GM21723 (cell line): Measurements from ENCODE around the gene OR5C1.
"Not testable (repeated sequence)": the region's sequence is repeated elsewhere in the genome, so short reads cannot be mapped to it uniquely, and the experiment has no call there.

Experiments used
- ATAC-seq: cut with Tn5 transposase; IDR thresholded peaks from one replicate; pipeline ENCODE4 v1.9.1; 2021; ENCODE audit warnings: mild to moderate bottlenecking, moderate library complexity; ENCODE audit not compliant: unreplicated experiment

OR5C1 gene

DNA sequence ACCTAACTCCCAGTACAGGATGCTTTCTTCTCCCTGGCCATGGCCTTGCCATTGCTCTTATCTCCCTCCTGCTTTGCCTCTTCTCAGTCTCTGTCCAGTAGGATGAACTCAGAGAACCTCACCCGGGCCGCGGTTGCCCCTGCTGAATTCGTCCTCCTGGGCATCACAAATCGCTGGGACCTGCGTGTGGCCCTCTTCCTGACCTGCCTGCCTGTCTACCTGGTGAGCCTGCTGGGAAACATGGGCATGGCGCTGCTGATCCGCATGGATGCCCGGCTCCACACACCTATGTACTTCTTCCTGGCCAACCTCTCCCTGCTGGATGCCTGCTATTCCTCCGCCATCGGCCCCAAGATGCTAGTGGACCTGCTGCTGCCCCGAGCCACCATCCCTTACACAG, at the start of gene OR5C1:
OR5C1 (plus strand) TSS at position 103 of the 400 bp plus-strand sequence; CDS start at position 103, 0 bp downstream.
- no peak for ATAC-seq

DNA sequence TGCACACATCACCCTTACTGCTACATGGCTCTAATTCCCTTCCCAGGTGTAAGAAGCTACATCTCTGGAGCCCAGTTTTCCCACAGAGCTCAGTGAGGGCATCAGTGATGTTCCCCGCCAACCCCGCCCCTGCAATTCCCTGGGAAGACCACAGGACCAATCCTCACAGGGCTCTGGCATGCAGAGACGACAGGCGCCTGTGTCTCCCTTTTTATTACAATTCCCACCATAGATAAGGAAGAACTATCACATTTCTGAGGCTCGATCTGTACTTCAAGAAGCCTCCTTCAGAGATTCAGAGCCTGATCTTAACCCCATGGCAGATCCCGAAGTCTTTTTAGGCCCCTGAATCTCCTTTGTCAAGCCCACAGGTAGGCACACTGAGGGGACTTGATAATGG, 46.7 kb upstream of the OR5C1 start, which contains the start of gene OR1L6:
OR1L6 (plus strand) TSS at position 301 of the 400 bp plus-strand sequence. CDS start 7,545 bp downstream, outside the sequence.
- ATAC-seq, result no peak

DNA sequence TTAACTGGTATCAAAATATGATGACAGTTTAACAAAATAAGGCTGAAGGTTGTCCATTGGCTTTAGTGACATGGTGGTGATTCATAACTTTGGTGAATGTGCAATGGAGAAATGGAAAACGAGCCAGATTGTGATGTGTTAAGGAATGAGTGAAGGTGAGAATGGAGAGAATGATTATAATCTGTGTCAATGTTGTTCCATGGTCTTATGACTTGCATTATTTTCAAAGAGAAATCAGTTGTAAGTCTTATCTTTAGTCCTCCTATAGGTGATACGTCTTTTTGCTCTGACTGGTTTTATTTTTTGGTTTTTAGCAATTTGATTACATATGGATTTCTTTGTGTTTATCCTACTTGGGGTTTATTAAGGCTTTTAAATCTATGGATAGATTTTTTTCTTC, 33.9 kb upstream of the OR5C1 start:
- ATAC-seq, result no peak

DNA sequence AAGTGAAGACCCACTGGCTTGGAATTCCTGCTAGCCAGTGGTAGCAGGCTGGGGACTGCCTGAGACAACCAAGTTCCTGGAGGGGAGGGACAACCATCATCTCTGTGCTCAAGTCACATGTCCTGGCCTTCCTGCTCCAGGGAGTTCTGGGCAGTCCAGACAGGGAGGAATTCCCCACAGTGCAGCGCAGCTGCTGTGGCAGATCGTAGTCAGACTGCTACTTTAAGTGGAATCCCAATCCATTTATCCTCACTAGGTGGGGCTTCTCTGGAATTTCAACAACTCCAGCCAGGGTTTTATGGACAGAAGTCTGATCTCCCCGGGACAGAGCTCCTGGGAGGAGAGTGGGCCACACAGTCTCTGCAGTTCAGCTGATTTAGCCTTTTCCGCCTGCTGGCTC, 20.9 kb upstream of the OR5C1 start:
- no peak for ATAC-seq

DNA sequence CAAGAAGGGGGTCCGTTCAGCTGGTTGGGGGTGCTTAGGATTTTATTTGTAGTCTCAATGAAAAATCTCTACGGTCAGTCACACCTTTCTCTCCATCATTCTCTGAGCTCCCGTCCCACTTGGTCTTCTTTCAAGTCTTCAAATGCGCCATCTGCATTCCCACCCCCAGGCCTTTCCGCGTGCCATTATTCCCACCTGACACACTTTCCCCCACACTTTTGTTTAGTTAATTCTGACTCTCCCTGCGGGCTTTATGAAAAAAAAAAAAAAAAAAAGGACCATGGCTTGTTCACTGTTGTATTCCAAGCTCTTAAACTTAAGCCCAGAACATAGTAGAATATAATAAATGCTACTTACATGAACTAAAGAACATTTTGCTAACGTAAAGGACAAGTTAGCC, 11.7 kb upstream of the OR5C1 start:
- ATAC-seq, result no peak

DNA sequence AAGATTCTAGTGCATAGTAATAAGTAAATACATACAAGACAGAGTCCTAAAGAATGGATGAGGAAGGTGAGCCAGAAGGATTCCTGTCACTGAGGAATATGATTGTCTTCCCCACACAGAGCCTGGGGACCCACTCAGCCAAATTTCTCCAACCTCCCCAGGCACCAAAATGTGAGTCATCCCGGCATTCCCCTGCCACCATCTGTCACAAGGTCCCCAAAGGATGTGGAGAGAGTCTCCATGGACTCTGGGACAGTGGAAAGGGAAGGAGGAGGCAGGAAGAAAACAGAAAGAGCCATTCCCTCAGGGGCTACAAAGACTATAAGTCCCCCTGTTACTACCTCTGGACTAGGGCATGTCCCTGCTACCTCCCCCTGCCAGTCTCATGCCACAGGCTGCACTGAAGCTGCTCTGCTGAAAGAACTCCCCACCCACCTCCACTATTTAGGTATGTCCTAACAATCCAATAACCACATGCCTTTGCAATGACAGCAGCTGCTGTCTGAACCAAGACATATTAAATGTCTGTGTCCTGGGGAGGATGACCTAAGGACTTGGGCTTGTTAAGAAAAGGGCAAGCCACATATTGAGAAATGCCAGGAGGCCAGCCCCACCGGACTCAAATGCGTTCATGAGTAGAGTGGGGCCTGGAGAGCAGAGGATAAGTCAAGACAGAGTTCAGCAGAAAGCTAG, 10.7 kb upstream of the OR5C1 start:
- no peak for ATAC-seq

DNA sequence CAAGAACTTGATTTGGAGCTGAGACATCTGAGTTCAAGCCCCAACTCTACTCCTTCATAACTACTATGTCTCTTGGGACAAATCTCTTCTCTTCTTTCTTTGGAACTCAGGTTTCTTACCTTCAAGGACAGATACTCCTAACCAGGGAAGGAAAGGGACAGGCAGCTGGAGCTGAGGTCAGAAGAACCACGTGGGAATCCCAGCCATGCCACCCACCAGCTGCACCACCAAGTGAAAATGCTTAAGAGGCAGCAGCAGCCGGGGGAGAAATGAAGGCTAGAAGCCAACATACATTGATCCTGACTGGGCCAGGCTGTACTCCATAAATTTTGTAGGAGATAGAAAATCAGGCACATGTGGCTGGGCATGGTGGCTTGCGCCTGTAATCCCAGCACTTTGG, 9.6 kb upstream of the OR5C1 start:
- ATAC-seq, result no peak

DNA sequence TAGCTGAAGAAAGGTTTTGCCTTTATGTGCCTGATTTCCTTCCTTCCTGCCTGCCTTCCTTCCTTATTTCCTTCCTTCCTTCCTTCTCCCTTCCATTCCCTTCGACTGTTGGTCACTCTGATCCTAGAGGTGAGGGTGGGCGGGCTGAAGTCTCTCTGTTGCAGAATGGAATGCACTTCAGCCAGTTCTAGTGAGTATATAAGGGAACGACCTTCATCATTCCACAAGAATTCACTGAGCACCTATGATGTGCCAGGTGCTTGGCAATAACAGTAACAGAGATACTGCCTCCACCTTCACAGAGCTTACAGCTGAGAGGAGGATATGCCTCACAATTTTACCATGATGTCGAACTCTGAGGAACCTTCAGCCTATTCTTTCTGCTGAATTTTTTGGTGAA, 8.7 kb upstream of the OR5C1 start:
- no peak for ATAC-seq

DNA sequence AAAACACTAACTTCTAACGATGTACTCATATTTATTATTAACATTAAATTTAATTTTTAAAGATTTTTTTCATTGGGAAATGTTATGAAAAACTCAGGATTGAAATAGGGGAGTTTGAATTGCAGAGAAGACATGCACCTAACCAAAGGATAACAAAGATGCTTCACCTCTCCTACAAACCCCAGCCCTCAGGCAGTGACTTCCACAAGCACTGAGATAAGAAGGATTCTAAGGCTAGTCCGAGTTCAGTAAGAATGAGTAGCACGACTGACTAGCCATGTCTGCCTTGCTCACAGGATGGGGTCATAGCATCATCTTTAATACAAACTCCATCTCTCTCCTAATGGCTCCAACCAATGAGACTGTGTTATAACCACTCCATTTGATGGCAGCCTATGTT, 7.1 kb upstream of the OR5C1 start:
- ATAC-seq, result no peak

DNA sequence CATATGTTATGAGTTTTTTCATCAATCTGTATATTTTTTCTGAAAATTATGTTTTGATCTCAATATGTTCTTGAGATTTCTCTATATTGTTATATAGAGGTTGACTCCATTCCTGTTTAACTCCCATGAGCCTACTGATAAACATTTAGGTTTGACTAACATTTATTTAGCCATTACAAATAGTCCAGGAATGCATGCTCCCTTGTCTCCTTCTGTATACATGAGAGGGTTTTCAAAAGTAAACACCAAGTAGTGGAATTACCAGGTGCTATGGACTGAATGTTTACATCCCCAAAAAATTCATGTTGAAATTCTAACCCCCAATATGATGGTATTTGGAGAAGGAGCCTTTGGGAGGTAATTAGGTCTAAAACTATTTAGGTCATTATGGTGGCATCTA, 3.5 kb upstream of the OR5C1 start:
- ATAC-seq, result no peak

DNA sequence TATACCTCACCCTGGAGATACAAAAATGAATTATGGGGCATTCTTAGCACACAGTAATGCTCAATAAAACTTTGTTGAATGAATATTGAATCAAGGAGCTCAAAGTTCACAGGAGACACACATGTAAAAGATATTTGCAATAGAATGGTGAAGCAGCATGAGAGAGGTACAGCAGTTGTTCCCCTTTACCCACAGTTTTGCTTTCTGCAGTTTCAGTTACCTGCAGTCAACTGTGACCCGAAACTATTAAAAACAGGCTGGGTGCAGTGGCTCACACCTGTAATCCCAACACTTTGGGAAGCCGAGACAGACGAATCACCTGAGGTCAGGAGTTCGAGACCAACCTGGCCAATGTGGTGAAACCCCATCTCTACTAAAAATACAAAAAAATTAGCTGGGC, 2.4 kb upstream of the OR5C1 start:
- ATAC-seq, result no peak

DNA sequence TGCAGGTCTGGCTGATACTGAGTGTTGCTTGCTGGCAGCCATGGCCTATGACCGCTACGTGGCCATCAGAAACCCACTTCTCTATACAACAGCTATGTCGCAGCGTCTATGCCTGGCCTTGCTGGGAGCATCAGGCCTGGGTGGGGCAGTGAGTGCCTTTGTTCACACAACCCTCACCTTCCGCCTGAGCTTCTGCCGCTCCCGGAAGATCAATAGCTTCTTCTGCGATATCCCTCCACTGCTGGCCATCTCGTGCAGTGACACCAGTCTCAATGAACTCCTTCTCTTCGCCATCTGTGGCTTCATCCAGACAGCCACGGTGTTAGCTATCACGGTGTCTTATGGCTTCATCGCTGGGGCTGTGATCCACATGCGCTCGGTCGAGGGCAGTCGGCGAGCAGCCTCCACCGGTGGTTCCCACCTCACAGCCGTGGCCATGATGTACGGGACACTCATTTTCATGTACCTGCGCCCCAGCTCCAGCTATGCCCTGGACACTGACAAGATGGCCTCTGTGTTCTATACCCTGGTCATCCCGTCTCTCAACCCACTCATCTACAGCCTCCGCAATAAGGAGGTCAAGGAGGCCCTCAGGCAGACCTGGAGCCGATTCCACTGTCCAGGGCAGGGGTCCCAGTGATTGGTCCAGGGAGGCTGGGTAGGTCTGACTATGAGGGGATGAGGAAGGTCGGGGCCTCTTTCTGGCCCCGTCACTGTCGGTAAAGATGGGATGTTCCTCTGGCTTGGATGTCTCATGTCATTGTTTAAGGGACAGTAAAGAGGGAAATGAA, 718 bp downstream of the OR5C1 start:
- ATAC-seq, result no peak

DNA sequence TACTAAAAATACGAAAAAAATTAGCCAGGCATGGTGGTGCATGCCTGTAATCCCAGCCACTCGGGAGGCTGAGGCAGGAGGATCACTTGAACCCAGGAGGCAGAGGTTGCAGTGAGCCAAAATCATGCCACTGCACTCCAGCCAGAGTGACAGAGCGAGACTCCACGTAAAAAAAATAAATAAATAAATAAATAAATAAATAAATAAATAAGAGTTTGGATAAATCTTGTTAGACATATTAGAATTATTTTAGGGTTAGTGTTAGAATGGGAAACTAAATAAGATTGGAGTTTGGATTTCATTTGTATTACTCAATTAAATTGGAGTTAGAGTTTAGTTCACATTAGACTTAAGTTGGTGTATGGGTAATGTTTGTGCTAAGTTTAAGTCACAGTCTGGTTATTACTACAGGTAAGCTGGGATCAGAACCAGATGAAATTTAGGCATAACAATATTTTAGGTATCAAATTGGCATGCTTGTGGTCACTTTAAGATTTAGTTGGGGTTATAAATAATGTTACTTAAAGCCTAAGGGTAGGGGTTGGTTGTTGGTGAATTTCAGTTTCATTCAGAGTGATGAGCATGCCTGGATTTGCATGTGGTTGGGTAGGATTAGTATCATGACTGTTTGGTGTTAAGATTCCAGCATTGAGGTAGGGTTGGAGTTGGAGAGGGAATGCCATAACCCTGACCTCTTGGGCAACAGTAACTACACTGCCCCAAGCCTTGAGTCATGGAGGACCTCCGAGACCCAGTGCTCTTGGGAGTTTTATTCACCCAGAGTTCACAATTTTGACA, 3.3 kb downstream of the OR5C1 start:
- no peak for ATAC-seq

DNA sequence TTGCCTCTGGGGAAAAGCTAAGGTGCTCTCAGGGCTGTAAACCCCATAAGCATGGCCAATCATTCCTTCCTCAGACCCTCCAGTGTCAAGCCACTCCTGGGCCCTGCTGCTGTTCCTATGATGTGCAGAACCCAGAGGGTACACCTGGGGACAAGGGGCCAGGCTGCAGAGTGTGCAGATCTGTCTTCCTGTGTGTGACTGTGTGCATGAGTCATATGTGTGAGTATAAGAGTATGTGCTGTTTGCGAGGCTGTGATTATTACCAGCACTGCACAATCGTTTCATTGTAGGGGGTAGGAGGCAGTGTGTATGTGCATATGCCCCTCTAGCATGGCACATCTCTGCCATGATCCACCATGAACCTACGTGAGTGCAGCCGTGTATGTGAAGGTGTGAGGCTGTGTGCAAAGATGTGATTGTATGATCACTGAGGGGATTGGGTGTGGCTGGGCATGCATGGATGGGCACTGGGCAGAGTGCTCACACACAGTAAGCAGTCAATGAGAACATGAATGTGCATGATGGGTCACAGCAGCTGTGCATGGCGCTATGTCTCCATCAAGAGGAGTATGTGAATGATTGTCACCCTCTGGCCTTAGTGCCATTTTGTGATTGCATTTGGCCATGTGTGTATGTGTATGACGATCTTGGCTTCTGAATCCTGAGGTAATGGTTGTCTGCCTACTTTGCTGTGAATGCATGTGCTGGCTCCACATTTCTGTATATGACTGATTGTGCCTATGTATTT, 8.8 kb downstream of the OR5C1 start:
- no peak for ATAC-seq

DNA sequence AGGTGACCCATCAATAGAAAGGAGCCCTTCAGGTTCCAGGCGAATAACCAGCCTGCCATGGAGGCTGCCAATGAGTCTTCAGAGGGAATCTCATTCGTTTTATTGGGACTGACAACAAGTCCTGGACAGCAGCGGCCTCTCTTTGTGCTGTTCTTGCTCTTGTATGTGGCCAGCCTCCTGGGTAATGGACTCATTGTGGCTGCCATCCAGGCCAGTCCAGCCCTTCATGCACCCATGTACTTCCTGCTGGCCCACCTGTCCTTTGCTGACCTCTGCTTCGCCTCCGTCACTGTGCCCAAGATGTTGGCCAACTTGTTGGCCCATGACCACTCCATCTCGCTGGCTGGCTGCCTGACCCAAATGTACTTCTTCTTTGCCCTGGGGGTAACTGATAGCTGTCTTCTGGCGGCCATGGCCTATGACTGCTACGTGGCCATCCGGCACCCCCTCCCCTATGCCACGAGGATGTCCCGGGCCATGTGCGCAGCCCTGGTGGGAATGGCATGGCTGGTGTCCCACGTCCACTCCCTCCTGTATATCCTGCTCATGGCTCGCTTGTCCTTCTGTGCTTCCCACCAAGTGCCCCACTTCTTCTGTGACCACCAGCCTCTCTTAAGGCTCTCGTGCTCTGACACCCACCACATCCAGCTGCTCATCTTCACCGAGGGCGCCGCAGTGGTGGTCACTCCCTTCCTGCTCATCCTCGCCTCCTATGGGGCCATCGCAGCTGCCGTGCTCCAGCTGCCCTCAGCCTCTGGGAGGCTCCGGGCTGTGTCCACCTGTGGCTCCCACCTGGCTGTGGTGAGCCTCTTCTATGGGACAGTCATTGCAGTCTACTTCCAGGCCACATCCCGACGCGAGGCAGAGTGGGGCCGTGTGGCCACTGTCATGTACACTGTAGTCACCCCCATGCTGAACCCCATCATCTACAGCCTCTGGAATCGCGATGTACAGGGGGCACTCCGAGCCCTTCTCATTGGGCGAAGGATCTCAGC, 11.6 kb downstream of the OR5C1 start, which contains the start of gene OR1K1:
OR1K1 (plus strand) TSS at position 58 of the 995 bp plus-strand sequence; CDS start at position 58, 0 bp downstream.
- no peak for ATAC-seq

DNA sequence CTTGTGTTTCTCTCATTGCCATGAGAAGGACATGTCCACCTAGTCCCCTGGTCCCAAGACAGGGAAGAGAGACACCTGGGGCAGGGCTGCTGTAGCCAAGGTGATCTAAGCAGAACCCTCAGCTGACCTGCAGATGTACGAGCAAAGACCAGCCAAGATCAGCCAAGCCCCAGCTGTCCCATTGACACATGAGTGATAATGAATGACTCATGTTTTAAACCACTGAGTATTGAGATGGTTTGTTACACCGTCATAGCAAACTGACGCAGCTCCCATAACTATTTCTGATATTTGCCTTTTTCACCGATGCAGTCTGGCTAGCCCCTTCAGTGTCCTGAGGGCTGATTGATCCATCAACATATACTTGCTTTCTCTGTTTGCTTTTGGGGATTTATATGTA, 17.9 kb downstream of the OR5C1 start:
- ATAC-seq, result no peak

DNA sequence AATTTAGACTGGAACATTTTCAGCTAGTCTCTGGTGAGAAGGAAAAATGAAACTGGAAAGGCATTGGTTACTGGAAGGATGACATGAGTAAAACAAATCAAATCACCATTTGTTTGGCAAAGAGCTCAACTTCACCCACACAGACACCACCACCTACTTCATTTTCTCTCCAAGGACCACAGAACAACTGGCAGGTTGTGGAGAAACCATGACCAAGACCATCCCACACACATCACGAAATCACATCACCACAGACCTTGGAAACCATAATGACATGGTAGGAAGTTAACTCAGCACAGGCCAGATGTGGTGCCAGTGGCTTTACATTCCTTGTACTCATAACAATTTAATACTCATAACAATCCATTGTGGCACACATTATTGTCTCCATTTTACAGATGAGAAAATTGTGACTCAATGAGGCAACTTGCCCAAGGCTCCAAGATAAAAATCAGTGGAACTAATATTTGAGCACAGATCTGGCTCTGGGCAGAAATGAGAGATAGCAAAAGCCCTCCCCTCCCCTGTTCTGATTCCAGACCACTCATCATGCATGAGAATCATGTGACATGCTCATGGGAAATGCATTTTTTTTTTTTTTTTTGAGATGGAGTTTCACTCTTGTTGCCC, 18.7 kb downstream of the OR5C1 start:
- ATAC-seq, result no peak

DNA sequence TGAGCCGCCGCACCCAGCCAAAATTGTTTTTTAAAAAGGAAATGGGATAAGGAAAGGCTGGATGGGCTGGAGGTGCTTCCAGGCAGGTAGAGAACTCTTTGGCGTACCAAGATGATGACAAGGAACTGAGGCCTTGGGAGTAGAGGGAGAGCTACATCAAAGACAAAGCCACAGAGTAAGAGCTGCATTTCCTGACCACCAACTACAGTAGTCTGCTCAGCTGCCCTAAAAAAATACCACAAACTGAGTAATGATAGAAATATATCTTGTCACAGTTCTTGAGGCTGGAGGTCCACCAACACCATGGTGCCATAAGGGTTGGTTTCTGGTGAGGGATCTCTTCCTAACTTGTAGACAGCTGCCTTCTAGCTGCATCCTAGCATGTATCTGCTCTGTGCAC, 19.4 kb downstream of the OR5C1 start:
- ATAC-seq, result no peak

DNA sequence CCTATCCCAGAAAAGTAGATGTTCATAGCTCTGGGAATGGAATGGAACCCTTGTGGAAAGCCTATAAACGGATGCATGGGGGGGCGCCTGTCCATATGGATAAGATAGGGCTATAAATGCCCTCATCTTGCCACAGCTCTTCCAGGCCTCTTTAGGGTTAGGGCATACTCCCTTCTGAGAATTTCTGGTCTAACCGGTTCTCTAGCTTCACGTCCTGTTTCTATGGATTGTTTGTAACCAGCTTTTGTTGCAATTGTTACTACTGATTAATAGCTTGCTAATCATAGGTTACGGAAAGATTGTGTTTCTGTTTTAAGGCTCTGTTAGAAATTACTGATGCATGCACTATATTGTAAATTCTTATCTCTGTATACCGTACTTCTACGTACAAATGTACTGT, 20.5 kb downstream of the OR5C1 start:
- not testable (repeated sequence) for ATAC-seq
